WTC11 (cell line): ENCODE results near the gene FBXO3.

Source experiments
- ATF2 ChIP-seq: sonication (generic); formaldehyde crosslinking; IDR thresholded peaks from 2 replicates; pipeline ENCODE4 v1.8.1; 2022; ENCODE audit warnings: low read depth, missing genetic modification reagents, borderline replicate concordance
- CREB1 ChIP-seq: sonication (generic); formaldehyde crosslinking; IDR thresholded peaks from 2 replicates; pipeline ENCODE4 v1.8.0; 2023; ENCODE audit warnings: mild to moderate bottlenecking, missing genetic modification reagents
- CREM ChIP-seq: sonication (generic); formaldehyde crosslinking; IDR thresholded peaks from 2 replicates; pipeline ENCODE4 v1.8.1; 2022; ENCODE audit warnings: mild to moderate bottlenecking, missing genetic modification reagents, moderate library complexity
- CTCF ChIP-seq: fragments of 200-600 bp; IDR thresholded peaks from 2 replicates; pipeline ENCODE4 v1.8.0; 2022; ENCODE audit warnings: antibody characterized with exemption
- ELF4 ChIP-seq: sonication (generic); formaldehyde crosslinking; IDR thresholded peaks from 2 replicates; pipeline ENCODE4 v1.8.1; 2022; ENCODE audit warnings: low read depth, mild to moderate bottlenecking, moderate library complexity, missing genetic modification reagents
- FOXP1 ChIP-seq: sonication (generic); formaldehyde crosslinking; IDR thresholded peaks from 2 replicates; pipeline ENCODE4 v1.8.0; 2022; ENCODE audit warnings: missing genetic modification reagents, mild to moderate bottlenecking, moderate library complexity, borderline replicate concordance
- MXD4 ChIP-seq: fragments of 250-450 bp; sonication (Bioruptor Pico); IDR thresholded peaks from 2 replicates; pipeline ENCODE4 v1.8.0; 2021; ENCODE audit warnings: mild to moderate bottlenecking, moderate library complexity, borderline replicate concordance
- SP1 ChIP-seq: sonication (generic); formaldehyde crosslinking; conservative IDR thresholded peaks from 2 replicates; pipeline ENCODE4 v1.8.1; 2022; ENCODE audit warnings: missing genetic modification reagents
- TCF7 ChIP-seq: sonication (generic); formaldehyde crosslinking; IDR thresholded peaks from 2 replicates; pipeline ENCODE4 v1.8.0; 2022; ENCODE audit warnings: mild to moderate bottlenecking, low read depth, missing genetic modification reagents, moderate library complexity
- USF1 ChIP-seq: sonication (generic); formaldehyde crosslinking; IDR thresholded peaks from 2 replicates; pipeline ENCODE4 v1.8.0; 2022; ENCODE audit warnings: mild to moderate bottlenecking, missing genetic modification reagents
- TF ChIP-seq, protein P1 (sequence below): sonication (generic); formaldehyde crosslinking; IDR thresholded peaks from 2 replicates; pipeline ENCODE4 v1.8.0; 2022; ENCODE audit warnings: missing genetic modification reagents
- TF ChIP-seq, protein P2 (sequence below): sonication (generic); formaldehyde crosslinking; IDR thresholded peaks from 2 replicates; pipeline ENCODE4 v1.8.1; 2023; ENCODE audit warnings: mild to moderate bottlenecking, missing genetic modification reagents, moderate library complexity
- TF ChIP-seq, protein P3 (sequence below): sonication (generic); formaldehyde crosslinking; conservative IDR thresholded peaks from 2 replicates; pipeline ENCODE4 v1.8.1; 2022; ENCODE audit warnings: mild to moderate bottlenecking, missing genetic modification reagents

- no peak for TF ChIP-seq MXD4 (CRISPR knock-in tag)
- TF ChIP-seq ELF4 (CRISPR knock-in tag) = no peak
- TF ChIP-seq, protein P1, sequence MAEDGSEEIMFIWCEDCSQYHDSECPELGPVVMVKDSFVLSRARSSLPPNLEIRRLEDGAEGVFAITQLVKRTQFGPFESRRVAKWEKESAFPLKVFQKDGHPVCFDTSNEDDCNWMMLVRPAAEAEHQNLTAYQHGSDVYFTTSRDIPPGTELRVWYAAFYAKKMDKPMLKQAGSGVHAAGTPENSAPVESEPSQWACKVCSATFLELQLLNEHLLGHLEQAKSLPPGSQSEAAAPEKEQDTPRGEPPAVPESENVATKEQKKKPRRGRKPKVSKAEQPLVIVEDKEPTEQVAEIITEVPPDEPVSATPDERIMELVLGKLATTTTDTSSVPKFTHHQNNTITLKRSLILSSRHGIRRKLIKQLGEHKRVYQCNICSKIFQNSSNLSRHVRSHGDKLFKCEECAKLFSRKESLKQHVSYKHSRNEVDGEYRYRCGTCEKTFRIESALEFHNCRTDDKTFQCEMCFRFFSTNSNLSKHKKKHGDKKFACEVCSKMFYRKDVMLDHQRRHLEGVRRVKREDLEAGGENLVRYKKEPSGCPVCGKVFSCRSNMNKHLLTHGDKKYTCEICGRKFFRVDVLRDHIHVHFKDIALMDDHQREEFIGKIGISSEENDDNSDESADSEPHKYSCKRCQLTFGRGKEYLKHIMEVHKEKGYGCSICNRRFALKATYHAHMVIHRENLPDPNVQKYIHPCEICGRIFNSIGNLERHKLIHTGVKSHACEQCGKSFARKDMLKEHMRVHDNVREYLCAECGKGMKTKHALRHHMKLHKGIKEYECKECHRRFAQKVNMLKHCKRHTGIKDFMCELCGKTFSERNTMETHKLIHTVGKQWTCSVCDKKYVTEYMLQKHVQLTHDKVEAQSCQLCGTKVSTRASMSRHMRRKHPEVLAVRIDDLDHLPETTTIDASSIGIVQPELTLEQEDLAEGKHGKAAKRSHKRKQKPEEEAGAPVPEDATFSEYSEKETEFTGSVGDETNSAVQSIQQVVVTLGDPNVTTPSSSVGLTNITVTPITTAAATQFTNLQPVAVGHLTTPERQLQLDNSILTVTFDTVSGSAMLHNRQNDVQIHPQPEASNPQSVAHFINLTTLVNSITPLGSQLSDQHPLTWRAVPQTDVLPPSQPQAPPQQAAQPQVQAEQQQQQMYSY (CRISPR knock-in tag) = no peak
- TF ChIP-seq CTCF = no peak
- TF ChIP-seq FOXP1 (CRISPR knock-in tag) = no peak
- TF ChIP-seq, protein P2, sequence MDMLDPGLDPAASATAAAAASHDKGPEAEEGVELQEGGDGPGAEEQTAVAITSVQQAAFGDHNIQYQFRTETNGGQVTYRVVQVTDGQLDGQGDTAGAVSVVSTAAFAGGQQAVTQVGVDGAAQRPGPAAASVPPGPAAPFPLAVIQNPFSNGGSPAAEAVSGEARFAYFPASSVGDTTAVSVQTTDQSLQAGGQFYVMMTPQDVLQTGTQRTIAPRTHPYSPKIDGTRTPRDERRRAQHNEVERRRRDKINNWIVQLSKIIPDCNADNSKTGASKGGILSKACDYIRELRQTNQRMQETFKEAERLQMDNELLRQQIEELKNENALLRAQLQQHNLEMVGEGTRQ (CRISPR knock-in tag) = no peak
- no peak for TF ChIP-seq TCF7 (CRISPR knock-in tag)
- no peak for TF ChIP-seq ATF2 (CRISPR knock-in tag)
- no peak for TF ChIP-seq CREB1 (CRISPR knock-in tag)
- no peak for TF ChIP-seq SP1
- no peak for TF ChIP-seq CREM (CRISPR knock-in tag)
- TF ChIP-seq, protein P3, sequence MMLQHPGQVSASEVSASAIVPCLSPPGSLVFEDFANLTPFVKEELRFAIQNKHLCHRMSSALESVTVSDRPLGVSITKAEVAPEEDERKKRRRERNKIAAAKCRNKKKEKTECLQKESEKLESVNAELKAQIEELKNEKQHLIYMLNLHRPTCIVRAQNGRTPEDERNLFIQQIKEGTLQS (CRISPR knock-in tag) = no peak
- TF ChIP-seq USF1 (CRISPR knock-in tag) = no peak
Observed at GRCh38 chr11:33724644-33725035, 49.7 kb downstream of the FBXO3 start.
